ENCODE data around the gene OTOF.

DNA sequence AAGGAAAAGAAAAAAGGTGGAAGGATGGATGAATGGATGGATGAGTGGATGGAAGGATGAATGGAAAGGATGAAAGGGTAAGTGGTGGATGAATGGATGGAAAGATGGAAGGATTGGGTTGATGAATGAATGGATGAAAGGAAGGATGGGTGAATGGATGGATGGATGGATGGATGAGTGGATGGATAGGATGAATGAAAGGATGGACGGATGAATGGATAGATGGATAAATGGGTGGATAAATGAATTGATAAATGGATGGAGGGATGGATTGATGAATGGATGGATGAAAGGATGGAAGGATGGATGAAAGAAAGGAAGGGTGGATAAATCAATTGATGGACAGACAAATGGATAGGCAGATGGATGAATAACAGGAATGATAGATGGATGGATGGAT is 48.2 kb upstream of the OTOF start:
- TF ChIP-seq POLR2A (IDR thresholded peaks at IDR 0.05; ENCODE audit: low read length) (no peak), GATA1 (IDR thresholded peaks at IDR 0.05; ENCODE audit: low read depth, low read length) (no peak)
